ENCODE measurements around the gene EIF4E2. TPM values are rescaled to one million over a fixed set of nuclear protein-coding genes. Genes with fewer than 3 reads are reported as not detected.

Gene EIF4E2
- total and polyA plus RNA-seq, 4 donors: 43.7 to 77.7 (median 65.9) TPM

DNA sequence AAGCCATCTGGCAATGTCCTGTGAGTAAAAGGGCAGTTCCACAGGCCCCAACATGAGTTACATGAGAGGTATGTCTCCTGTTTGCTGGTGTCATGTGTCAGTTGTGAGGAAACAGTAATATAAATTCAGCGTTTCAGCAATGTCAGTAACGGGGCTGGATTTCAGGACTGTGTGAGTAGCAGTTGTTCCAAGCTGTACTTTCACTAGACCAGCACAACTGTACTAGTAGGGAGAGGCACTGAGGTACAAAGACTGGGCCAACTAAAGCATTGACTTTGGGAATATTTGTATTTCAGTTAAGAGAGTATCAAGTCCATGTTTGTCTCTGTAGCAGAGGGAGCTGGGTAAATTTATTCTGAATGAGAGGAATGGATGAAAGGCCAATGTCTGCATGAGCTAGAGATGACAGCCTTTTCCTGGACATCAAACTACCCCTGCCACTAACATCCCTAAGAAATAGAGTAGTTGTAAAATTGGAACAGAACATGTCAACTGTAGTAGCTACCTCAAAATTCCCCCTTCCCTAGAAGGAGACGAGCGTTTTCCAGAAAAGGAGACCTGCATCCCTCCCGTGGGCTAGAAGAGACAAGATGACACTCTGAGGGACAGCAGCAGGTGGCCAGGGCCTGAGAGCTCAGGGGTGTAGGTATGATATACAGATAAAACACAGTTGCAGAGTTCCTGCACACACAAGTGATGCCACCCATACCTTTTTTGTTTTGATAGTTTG lies 24.4 kb downstream of the EIF4E2 start:
- DNase-seq: no peak
- Histone ChIP-seq H3K27me3 (ENCODE audit: control insufficient read depth in 3 of 3, insufficient read depth in 3 of 3, low read length in 2 of 3) (no peaks in the 10 kb centered on the region), H3K9me3 (ENCODE audit: control insufficient read depth in 4 of 4, insufficient read depth in 3 of 4, low read length in 3 of 4) (no peaks in the 10 kb centered on the region), H3K4me1 (ENCODE audit: control insufficient read depth in 5 of 5, insufficient read depth in 5 of 5, low read length in 5 of 5) (peaks cover 0 to 19% (median 0%) of the 10 kb centered on the region in 5 donors), H3K27ac (ENCODE audit: low read depth in 1 of 2, low read length in 1 of 2) (no peak overlapping the region), H3K9ac (ENCODE audit: insufficient read depth in 1 of 2, low read length in 2 of 2) (no peak overlapping the region), H3K36me3 (ENCODE audit: control insufficient read depth in 4 of 4, insufficient read depth in 4 of 4, low read length in 4 of 4) (peaks cover 7 to 22% (median 20%) of the 10 kb centered on the region in 4 donors), H3K4me3 (no peak overlapping the region)
- 88 to 91% methylated on average over 5 of the region's 5 CpGs for WGBS, 2 donors
- TF ChIP-seq, protein P1, sequence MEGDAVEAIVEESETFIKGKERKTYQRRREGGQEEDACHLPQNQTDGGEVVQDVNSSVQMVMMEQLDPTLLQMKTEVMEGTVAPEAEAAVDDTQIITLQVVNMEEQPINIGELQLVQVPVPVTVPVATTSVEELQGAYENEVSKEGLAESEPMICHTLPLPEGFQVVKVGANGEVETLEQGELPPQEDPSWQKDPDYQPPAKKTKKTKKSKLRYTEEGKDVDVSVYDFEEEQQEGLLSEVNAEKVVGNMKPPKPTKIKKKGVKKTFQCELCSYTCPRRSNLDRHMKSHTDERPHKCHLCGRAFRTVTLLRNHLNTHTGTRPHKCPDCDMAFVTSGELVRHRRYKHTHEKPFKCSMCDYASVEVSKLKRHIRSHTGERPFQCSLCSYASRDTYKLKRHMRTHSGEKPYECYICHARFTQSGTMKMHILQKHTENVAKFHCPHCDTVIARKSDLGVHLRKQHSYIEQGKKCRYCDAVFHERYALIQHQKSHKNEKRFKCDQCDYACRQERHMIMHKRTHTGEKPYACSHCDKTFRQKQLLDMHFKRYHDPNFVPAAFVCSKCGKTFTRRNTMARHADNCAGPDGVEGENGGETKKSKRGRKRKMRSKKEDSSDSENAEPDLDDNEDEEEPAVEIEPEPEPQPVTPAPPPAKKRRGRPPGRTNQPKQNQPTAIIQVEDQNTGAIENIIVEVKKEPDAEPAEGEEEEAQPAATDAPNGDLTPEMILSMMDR (IDR thresholded peaks at IDR 0.05; ENCODE audit: control extremely low read depth, extremely low read depth): no peak
- no peak for ATAC-seq (ENCODE audit: insufficient read depth, low FRiP score)

DNA sequence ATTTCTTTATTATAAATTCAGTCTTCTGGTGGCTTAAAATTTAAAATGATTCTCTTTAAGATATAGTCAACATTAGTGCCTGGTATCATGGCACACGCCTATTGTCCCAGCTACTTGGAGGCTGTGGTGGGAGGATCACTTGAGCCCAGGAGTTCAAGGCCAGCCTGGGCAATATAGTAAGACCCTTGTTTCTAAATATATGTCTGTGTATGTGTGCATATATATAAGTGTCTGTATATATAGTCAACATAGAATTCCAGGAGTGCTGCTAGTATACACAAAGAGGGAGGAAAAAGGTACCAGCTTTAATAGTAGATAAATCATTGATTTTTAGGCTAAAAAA lies 24.9 kb downstream of the EIF4E2 start:
- H3K4me1 ChIP-seq (ENCODE audit: control insufficient read depth in 5 of 5, insufficient read depth in 5 of 5, low read length in 5 of 5): peaks cover 0 to 24% (median 0%) of the 10 kb centered on the region in 5 donors
- H3K27ac ChIP-seq (ENCODE audit: low read depth in 1 of 2, low read length in 1 of 2): no peak overlapping the region
- DNase-seq (no peak), ATAC-seq (ENCODE audit: insufficient read depth, low FRiP score) (no peak)
- H3K27me3 ChIP-seq (ENCODE audit: control insufficient read depth in 3 of 3, insufficient read depth in 3 of 3, low read length in 2 of 3): no peaks in the 10 kb centered on the region
- no peak overlapping the region for H3K9ac ChIP-seq (ENCODE audit: insufficient read depth in 1 of 2, low read length in 2 of 2)
- WGBS, 2 donors: 96 to 100% methylated on average over 1 of the region's 1 CpG
- TF ChIP-seq, protein P1 (IDR thresholded peaks at IDR 0.05; ENCODE audit: control extremely low read depth, extremely low read depth): no peak
- no peaks in the 10 kb centered on the region for H3K9me3 ChIP-seq (ENCODE audit: control insufficient read depth in 4 of 4, insufficient read depth in 3 of 4, low read length in 3 of 4)
- no peak overlapping the region for H3K4me3 ChIP-seq
- H3K36me3 ChIP-seq (ENCODE audit: control insufficient read depth in 4 of 4, insufficient read depth in 4 of 4, low read length in 4 of 4): peaks cover 7 to 22% (median 18%) of the 10 kb centered on the region in 4 donors

DNA sequence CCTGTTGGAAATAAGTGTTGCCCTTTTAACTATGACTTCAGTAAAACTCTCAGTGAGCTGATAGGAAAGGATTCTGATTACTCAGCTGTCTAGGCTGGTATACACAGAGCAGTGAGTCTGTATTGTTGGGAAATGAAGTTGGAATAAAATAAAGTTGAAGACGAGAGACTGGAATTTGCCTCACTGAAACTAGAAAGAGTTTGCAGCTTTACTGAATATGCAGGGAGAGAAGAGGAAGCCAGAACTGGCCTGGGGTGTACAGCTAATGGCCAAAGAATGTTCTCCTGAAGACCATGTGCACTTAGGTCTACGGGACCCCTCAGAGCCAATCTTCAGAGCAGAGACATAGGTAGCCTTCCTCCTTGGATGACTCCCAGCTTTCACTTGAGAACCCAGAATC lies 26.5 kb downstream of the EIF4E2 start:
- H3K27me3 ChIP-seq (ENCODE audit: control insufficient read depth in 3 of 3, insufficient read depth in 3 of 3, low read length in 2 of 3): no peaks in the 10 kb centered on the region
- H3K4me3 ChIP-seq: no peak overlapping the region
- DNase-seq (no peak), ATAC-seq (ENCODE audit: insufficient read depth, low FRiP score) (no peak)
- TF ChIP-seq, protein P1 (IDR thresholded peaks at IDR 0.05; ENCODE audit: control extremely low read depth, extremely low read depth): no peak
- H3K36me3 ChIP-seq (ENCODE audit: control insufficient read depth in 4 of 4, insufficient read depth in 4 of 4, low read length in 4 of 4): peaks cover 9 to 28% (median 19%) of the 10 kb centered on the region in 4 donors
- H3K4me1 ChIP-seq (ENCODE audit: control insufficient read depth in 5 of 5, insufficient read depth in 5 of 5, low read length in 5 of 5): peaks cover 0 to 25% (median 0%) of the 10 kb centered on the region in 5 donors
- H3K27ac ChIP-seq (ENCODE audit: low read depth in 1 of 2, low read length in 1 of 2): no peak overlapping the region
- no peak overlapping the region for H3K9ac ChIP-seq (ENCODE audit: insufficient read depth in 1 of 2, low read length in 2 of 2)
- 74 to 96% methylated on average over 2 of the region's 2 CpGs for WGBS, 2 donors
- no peaks in the 10 kb centered on the region for H3K9me3 ChIP-seq (ENCODE audit: control insufficient read depth in 4 of 4, insufficient read depth in 3 of 4, low read length in 3 of 4)
